Epithelial cell of esophagus (primary cell): ENCODE data around the gene WDR7.

Experiments
- DNase-seq: peaks from one replicate; pipeline ENCODE4 v3.0.0; 2010; ENCODE audit warnings: low read depth
- H3K4me3 ChIP-seq: 2 replicates; pipeline ENCODE4 v1.5.1; 2011; ENCODE audit warnings: mild to moderate bottlenecking, low read length, control low read depth
- CTCF ChIP-seq: IDR thresholded peaks from 2 replicates; pipeline ENCODE4 v1.5.1; 2011; ENCODE audit warnings: low read depth, mild to moderate bottlenecking, low read length, control low read depth, inconsistent platforms; ENCODE audit not compliant: insufficient read depth; ENCODE audit errors: missing control alignments

Gene WDR7

GRCh38 chr18:57084331-57085271, 433.4 kb downstream of the WDR7 start:
- no peak overlapping the region for H3K4me3 ChIP-seq
- DNase-seq = no peak
- no peak for TF ChIP-seq CTCF

- TF ChIP-seq CTCF = no peak
- no peak overlapping the region for H3K4me3 ChIP-seq
- no peak for DNase-seq
Measured at GRCh38 chr18:57085371-57085770, 434.2 kb downstream of the WDR7 start.

DNA sequence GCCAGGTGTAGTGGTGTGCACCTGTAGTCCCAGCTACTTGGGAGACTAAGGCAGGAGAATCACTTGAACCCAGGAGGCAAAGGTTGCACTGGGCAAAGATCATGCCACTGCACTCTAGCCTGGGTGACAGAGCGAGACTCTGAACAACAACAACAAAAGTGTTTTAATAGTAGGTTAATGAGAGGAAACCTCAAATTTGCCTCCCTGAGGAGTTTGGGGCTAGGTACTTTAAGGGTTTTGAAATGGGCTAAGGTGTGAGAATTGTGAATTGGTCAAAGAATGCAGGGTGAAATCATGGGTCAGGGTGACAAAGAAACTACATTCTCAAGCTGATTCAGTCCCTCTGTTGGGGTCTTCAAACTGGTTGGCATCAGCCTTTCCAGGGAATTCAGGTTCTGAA, 435.0 kb downstream of the WDR7 start:
- DNase-seq = no peak
- TF ChIP-seq CTCF = no peak

More for the DNA sequence above, 435.0 kb downstream of the WDR7 start:
- H3K4me3 ChIP-seq = no peak overlapping the region
